BE2C (cell line): Measurements from ENCODE around the gene CNNM2.

Experiments
- DNase-seq: peaks from one replicate; pipeline ENCODE4 v3.0.0-alpha.2; 2020
- H3K27me3 ChIP-seq: fragments of 250-450 bp; sonication (Bioruptor Pico); 2 replicates; pipeline ENCODE4 v1.5.1; 2020; ENCODE audit warnings: mild to moderate bottlenecking
- H3K36me3 ChIP-seq: fragments of 250-450 bp; sonication (Bioruptor Pico); 2 replicates; pipeline ENCODE4 v1.5.1; 2020; ENCODE audit warnings: mild to moderate bottlenecking
- H3K4me1 ChIP-seq: fragments of 250-450 bp; sonication (Bioruptor Pico); 2 replicates; pipeline ENCODE4 v1.5.1; 2020
- H3K4me3 ChIP-seq: 2 replicates; pipeline ENCODE4 v1.5.1; 2011; ENCODE audit warnings: low read depth, low read length
- H3K9me3 ChIP-seq: fragments of 250-450 bp; sonication (Bioruptor Pico); 2 replicates; pipeline ENCODE4 v1.5.1; 2020
- CTCF ChIP-seq: IDR thresholded peaks from 2 replicates; pipeline ENCODE4 v1.5.1; 2012; ENCODE audit warnings: mild to moderate bottlenecking, low read depth, low read length

Gene CNNM2

GRCh38 chr10:103104721-103105120 is 186.6 kb downstream of the CNNM2 start:
- H3K9me3 ChIP-seq: no peaks in the 10 kb centered on the region
- no peaks in the 10 kb centered on the region for H3K36me3 ChIP-seq
- no peaks in the 10 kb centered on the region; the same call in 1 of the 2 replicates for H3K4me1 ChIP-seq
- H3K27me3 ChIP-seq: no peaks in the 10 kb centered on the region
- DNase-seq: no peak
- H3K4me3 ChIP-seq: no peak overlapping the region
- TF ChIP-seq CTCF: no peak

GRCh38 chr10:103105462-103105861 is 187.4 kb downstream of the CNNM2 start:
- DNase-seq: no peak
- no peaks in the 10 kb centered on the region for H3K9me3 ChIP-seq
- H3K4me1 ChIP-seq: no peaks in the 10 kb centered on the region; the same call in 1 of the 2 replicates
- TF ChIP-seq CTCF: no peak
- no peak overlapping the region for H3K4me3 ChIP-seq
- H3K27me3 ChIP-seq: no peaks in the 10 kb centered on the region
- no peaks in the 10 kb centered on the region for H3K36me3 ChIP-seq

- Histone ChIP-seq H3K4me3 (no peak overlapping the region), H3K27me3 (no peaks in the 10 kb centered on the region), H3K36me3 (no peaks in the 10 kb centered on the region), H3K4me1 (no peaks in the 10 kb centered on the region), H3K9me3 (no peaks in the 10 kb centered on the region)
- DNase-seq: no peak
- TF ChIP-seq CTCF: no peak
Observed at GRCh38 chr10:103106539-103106938, 188.4 kb downstream of the CNNM2 start.

- Histone ChIP-seq H3K4me3 (no peak overlapping the region), H3K9me3 (no peaks in the 10 kb centered on the region), H3K36me3 (no peaks in the 10 kb centered on the region), H3K4me1 (no peaks in the 10 kb centered on the region), H3K27me3 (no peaks in the 10 kb centered on the region)
- no peak for TF ChIP-seq CTCF
- DNase-seq: no peak
Observed at GRCh38 chr10:103109821-103110220, 191.7 kb downstream of the CNNM2 start.

GRCh38 chr10:103110407-103110806 is 192.3 kb downstream of the CNNM2 start:
- DNase-seq: no peak
- H3K27me3 ChIP-seq: no peaks in the 10 kb centered on the region
- no peak overlapping the region for H3K4me3 ChIP-seq
- H3K9me3 ChIP-seq: no peaks in the 10 kb centered on the region
- H3K4me1 ChIP-seq: no peaks in the 10 kb centered on the region
- H3K36me3 ChIP-seq: no peaks in the 10 kb centered on the region
- no peak for TF ChIP-seq CTCF

GRCh38 chr10:103111031-103111917 is 193.2 kb downstream of the CNNM2 start:
- Histone ChIP-seq H3K27me3 (no peaks in the 10 kb centered on the region), H3K9me3 (no peaks in the 10 kb centered on the region), H3K4me3 (no peak overlapping the region), H3K36me3 (no peaks in the 10 kb centered on the region), H3K4me1 (no peaks in the 10 kb centered on the region)
- DNase-seq: no peak
- TF ChIP-seq CTCF: no peak
